Liver (tissue), 9 donors: ENCODE results near the gene SYCE3. TPM values are rescaled to one million over a fixed set of nuclear protein-coding genes. Genes with fewer than 3 reads are reported as not detected.

Experiments used
- DNase-seq: peaks from one replicate; pipeline ENCODE4 v3.0.0-alpha.2; 2017; ENCODE audit warnings: low spot score
- H3K27ac ChIP-seq, 2 donors: one replicate each; pipeline ENCODE4 v1.7.0; 2013; ENCODE audit warnings: inconsistent platforms in 2 of 2, low read length in 2 of 2, control low read depth in 1 of 2, low read depth in 1 of 2, mild to moderate bottlenecking in 1 of 2
- H3K27me3 ChIP-seq, 4 donors: one replicate each; pipeline versions ENCODE4 v1.6.1 to v1.7.0; 2013; ENCODE audit warnings: low read length in 3 of 4, inconsistent platforms in 1 of 4, mild to moderate bottlenecking in 1 of 4, moderate library complexity in 1 of 4; ENCODE audit not compliant: control insufficient read depth in 4 of 4, insufficient read depth in 4 of 4
- H3K36me3 ChIP-seq, 4 donors: one replicate each; pipeline versions ENCODE4 v1.6.1 to v1.7.0; 2013; ENCODE audit warnings: low read length in 3 of 4, mild to moderate bottlenecking in 3 of 4, low read depth in 1 of 4, moderate library complexity in 1 of 4; ENCODE audit not compliant: control insufficient read depth in 4 of 4, insufficient read depth in 3 of 4
- H3K4me1 ChIP-seq, 4 donors: one replicate each; pipeline versions ENCODE4 v1.6.1 to v1.7.0; 2013; ENCODE audit warnings: low read length in 3 of 4, mild to moderate bottlenecking in 3 of 4, moderate library complexity in 1 of 4; ENCODE audit not compliant: control insufficient read depth in 4 of 4, insufficient read depth in 4 of 4
- H3K4me3 ChIP-seq, 3 donors: one replicate each; pipeline versions ENCODE4 v1.6.1 to v1.7.0; 2013; ENCODE audit warnings: low read length in 3 of 3, control low read depth in 1 of 3, low read depth in 1 of 3, mild to moderate bottlenecking in 1 of 3
- H3K9ac ChIP-seq, 2 donors: one replicate each; pipeline ENCODE4 v1.7.0; 2013; ENCODE audit warnings: low read length in 2 of 2, mild to moderate bottlenecking in 2 of 2, moderate library complexity in 2 of 2, control low read depth in 1 of 2, low read depth in 1 of 2
- H3K9me3 ChIP-seq, 4 donors: one replicate each; pipeline versions ENCODE4 v1.6.1 to v1.7.0; 2013; ENCODE audit warnings: low read length in 3 of 4; ENCODE audit not compliant: control insufficient read depth in 4 of 4
- ATF3 ChIP-seq: IDR thresholded peaks from 2 replicates; pipeline ENCODE4 v1.6.1; 2016; ENCODE audit warnings: antibody characterized with exemption
- EGR1 ChIP-seq, 2 donors: IDR thresholded peaks; 2 replicates each; pipeline ENCODE4 v1.6.1; 2016 to 2018; ENCODE audit warnings: antibody characterized with exemption in 2 of 2, low read depth in 2 of 2
- FOXA1 ChIP-seq: IDR thresholded peaks from 2 replicates; pipeline ENCODE4 v1.6.1; 2016; ENCODE audit warnings: antibody characterized with exemption
- FOXA2 ChIP-seq: IDR thresholded peaks from 2 replicates; pipeline ENCODE4 v1.6.1; 2016; ENCODE audit warnings: antibody characterized with exemption
- GABPA ChIP-seq, 2 donors: IDR thresholded peaks in 1 of 2; conservative IDR thresholded peaks in 1 of 2; 2 replicates each; pipeline ENCODE4 v1.6.1; 2016; ENCODE audit warnings: antibody characterized with exemption in 2 of 2, mild to moderate bottlenecking in 1 of 2, moderate library complexity in 1 of 2
- HNF4A ChIP-seq, 2 donors: conservative IDR thresholded peaks; 2 replicates each; pipeline ENCODE4 v1.6.1; 2016; ENCODE audit warnings: antibody characterized with exemption in 2 of 2, mild to moderate bottlenecking in 2 of 2
- JUND ChIP-seq, 2 donors: IDR thresholded peaks; 2 replicates each; pipeline ENCODE4 v1.6.1; 2016; ENCODE audit warnings: antibody characterized with exemption in 2 of 2
- MAX ChIP-seq: IDR thresholded peaks from 2 replicates; pipeline ENCODE4 v1.6.1; 2016; ENCODE audit warnings: antibody characterized with exemption
- NR2F2 ChIP-seq: IDR thresholded peaks from 2 replicates; pipeline ENCODE4 v1.6.1; 2016; ENCODE audit warnings: antibody characterized with exemption
- RAD21 ChIP-seq, 2 donors: IDR thresholded peaks; 2 replicates each; pipeline ENCODE4 v1.6.1; 2016; ENCODE audit warnings: antibody characterized with exemption in 2 of 2, mild to moderate bottlenecking in 2 of 2
- RXRA ChIP-seq, 2 donors: IDR thresholded peaks; 2 replicates each; pipeline ENCODE4 v1.6.1; 2017 to 2018; ENCODE audit warnings: antibody characterized with exemption in 2 of 2, mild to moderate bottlenecking in 1 of 2
- SP1 ChIP-seq: IDR thresholded peaks from 2 replicates; pipeline ENCODE4 v1.6.1; 2018; ENCODE audit warnings: antibody characterized with exemption, mild to moderate bottlenecking
- TAF1 ChIP-seq: conservative IDR thresholded peaks from 2 replicates; pipeline ENCODE4 v1.6.1; 2016; ENCODE audit warnings: antibody characterized with exemption, mild to moderate bottlenecking
- YY1 ChIP-seq: IDR thresholded peaks from 2 replicates; pipeline ENCODE4 v1.6.1; 2016; ENCODE audit warnings: antibody characterized with exemption, mild to moderate bottlenecking
- WGBS: extraction: QIAGEN DNeasy Blood & Tissue Kit; methylation state at CpG from one replicate; pipeline ENCODE4 v1.1.7; 2013; 5-methylcytosine and 5-hydroxymethylcytosine counted together
- polyA plus RNA-seq, 2 donors: library from polyadenylated mRNA; stranded (reverse) in 1 of 2; unstranded in 1 of 2; fragments of 200-250 nt in 1 of 2; fragments of >200 nt in 1 of 2; fragmentation: Nextera tagmentation in 1 of 2; extraction: Ambion mirVana in 1 of 2; gene quantifications; one replicate each; pipeline versions ENCODE4 v1.2.1 to v1.2.3, GENCODE V29; 2013 to 2015
- total RNA-seq, 2 donors: library from RNA; depleted of rRNA; stranded (reverse); fragments of >200 nt; gene quantifications; one replicate each; pipeline ENCODE4 v1.2.3, GENCODE V29; 2014
- TF ChIP-seq, protein P1 (sequence below): IDR thresholded peaks from 2 replicates; pipeline ENCODE4 v1.6.1; 2016; ENCODE audit warnings: antibody characterized with exemption, mild to moderate bottlenecking
- TF ChIP-seq, protein P2 (sequence below): IDR thresholded peaks from 2 replicates; pipeline ENCODE4 v1.6.1; 2016; ENCODE audit warnings: antibody characterized with exemption
- TF ChIP-seq, protein P3 (sequence below): fragments of 150-350 bp; IDR thresholded peaks from 2 replicates; pipeline ENCODE4 v1.5.1; 2017; ENCODE audit warnings: improper control_type of control experiment, low read depth, low read length; ENCODE audit not compliant: missing input control
- donor health status: healthy.
- donor health status: healthy.
- donor health status: healthy.
- donor health status: healthy.
- donor health status: healthy.

SYCE3 gene
- total and polyA plus RNA-seq, 4 donors: 0.45 to 2.2 TPM; not detected in 2

DNA sequence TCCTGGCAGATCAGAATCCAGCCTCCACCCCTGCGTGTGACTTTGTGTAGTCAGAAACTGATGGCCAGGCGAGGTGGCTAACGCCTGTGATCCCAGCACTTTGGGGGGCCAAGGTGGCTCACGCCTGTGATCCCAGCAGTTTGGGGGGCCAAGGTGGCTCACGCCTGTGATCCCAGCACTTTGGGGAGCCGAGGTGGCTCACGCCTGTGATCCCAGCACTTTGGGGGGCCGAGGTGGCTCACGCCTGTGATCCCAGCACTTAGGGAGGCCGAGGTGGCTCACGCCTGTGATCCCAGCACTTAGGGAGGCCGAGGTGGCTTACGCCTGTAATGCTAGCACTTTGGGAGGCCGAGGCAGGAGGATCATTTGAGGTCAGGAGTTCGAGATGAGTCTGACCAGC lies 49.5 kb downstream of the SYCE3 start:
- Histone ChIP-seq H3K4me3 (no peak overlapping the region), H3K36me3 (peaks cover 0 to 11% (median 3%) of the 10 kb centered on the region in 4 donors), H3K9me3 (no peaks in the 10 kb centered on the region), H3K4me1 (peaks cover 7 to 12% (median 12%) of the 10 kb centered on the region in 4 donors), H3K9ac (no peak overlapping the region), H3K27me3 (no peaks in the 10 kb centered on the region), H3K27ac (no peak overlapping the region)
- WGBS: 98% methylated on average over 15 of the region's 15 CpGs
- DNase-seq: no peak
- no peak for TF ChIP-seq GABPA (IDR thresholded peaks at IDR 0.05 in 1 of 2, conservative IDR thresholded peaks at IDR 0.05 in 1 of 2)
- TF ChIP-seq FOXA1: no peak
- TF ChIP-seq YY1: no peak
- TF ChIP-seq, protein P1, sequence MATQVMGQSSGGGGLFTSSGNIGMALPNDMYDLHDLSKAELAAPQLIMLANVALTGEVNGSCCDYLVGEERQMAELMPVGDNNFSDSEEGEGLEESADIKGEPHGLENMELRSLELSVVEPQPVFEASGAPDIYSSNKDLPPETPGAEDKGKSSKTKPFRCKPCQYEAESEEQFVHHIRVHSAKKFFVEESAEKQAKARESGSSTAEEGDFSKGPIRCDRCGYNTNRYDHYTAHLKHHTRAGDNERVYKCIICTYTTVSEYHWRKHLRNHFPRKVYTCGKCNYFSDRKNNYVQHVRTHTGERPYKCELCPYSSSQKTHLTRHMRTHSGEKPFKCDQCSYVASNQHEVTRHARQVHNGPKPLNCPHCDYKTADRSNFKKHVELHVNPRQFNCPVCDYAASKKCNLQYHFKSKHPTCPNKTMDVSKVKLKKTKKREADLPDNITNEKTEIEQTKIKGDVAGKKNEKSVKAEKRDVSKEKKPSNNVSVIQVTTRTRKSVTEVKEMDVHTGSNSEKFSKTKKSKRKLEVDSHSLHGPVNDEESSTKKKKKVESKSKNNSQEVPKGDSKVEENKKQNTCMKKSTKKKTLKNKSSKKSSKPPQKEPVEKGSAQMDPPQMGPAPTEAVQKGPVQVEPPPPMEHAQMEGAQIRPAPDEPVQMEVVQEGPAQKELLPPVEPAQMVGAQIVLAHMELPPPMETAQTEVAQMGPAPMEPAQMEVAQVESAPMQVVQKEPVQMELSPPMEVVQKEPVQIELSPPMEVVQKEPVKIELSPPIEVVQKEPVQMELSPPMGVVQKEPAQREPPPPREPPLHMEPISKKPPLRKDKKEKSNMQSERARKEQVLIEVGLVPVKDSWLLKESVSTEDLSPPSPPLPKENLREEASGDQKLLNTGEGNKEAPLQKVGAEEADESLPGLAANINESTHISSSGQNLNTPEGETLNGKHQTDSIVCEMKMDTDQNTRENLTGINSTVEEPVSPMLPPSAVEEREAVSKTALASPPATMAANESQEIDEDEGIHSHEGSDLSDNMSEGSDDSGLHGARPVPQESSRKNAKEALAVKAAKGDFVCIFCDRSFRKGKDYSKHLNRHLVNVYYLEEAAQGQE: no peak
- TF ChIP-seq, protein P2, sequence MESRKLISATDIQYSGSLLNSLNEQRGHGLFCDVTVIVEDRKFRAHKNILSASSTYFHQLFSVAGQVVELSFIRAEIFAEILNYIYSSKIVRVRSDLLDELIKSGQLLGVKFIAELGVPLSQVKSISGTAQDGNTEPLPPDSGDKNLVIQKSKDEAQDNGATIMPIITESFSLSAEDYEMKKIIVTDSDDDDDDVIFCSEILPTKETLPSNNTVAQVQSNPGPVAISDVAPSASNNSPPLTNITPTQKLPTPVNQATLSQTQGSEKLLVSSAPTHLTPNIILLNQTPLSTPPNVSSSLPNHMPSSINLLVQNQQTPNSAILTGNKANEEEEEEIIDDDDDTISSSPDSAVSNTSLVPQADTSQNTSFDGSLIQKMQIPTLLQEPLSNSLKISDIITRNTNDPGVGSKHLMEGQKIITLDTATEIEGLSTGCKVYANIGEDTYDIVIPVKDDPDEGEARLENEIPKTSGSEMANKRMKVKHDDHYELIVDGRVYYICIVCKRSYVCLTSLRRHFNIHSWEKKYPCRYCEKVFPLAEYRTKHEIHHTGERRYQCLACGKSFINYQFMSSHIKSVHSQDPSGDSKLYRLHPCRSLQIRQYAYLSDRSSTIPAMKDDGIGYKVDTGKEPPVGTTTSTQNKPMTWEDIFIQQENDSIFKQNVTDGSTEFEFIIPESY: no peak
- TF ChIP-seq MAX: no peak
- no peak for TF ChIP-seq NR2F2
- no peak for TF ChIP-seq ATF3
- no peak for TF ChIP-seq RXRA (IDR thresholded peaks at IDR 0.05)
- TF ChIP-seq FOXA2: no peak
- no peak for TF ChIP-seq JUND (IDR thresholded peaks at IDR 0.05)
- TF ChIP-seq HNF4A (conservative IDR thresholded peaks at IDR 0.05): no peak
- TF ChIP-seq, protein P3, sequence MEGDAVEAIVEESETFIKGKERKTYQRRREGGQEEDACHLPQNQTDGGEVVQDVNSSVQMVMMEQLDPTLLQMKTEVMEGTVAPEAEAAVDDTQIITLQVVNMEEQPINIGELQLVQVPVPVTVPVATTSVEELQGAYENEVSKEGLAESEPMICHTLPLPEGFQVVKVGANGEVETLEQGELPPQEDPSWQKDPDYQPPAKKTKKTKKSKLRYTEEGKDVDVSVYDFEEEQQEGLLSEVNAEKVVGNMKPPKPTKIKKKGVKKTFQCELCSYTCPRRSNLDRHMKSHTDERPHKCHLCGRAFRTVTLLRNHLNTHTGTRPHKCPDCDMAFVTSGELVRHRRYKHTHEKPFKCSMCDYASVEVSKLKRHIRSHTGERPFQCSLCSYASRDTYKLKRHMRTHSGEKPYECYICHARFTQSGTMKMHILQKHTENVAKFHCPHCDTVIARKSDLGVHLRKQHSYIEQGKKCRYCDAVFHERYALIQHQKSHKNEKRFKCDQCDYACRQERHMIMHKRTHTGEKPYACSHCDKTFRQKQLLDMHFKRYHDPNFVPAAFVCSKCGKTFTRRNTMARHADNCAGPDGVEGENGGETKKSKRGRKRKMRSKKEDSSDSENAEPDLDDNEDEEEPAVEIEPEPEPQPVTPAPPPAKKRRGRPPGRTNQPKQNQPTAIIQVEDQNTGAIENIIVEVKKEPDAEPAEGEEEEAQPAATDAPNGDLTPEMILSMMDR: no peak
- TF ChIP-seq TAF1: no peak
- TF ChIP-seq EGR1 (IDR thresholded peaks at IDR 0.05; ENCODE audit: low read depth in 2 of 2): no peak

- no peaks in the 10 kb centered on the region for H3K9me3 ChIP-seq
- 23% methylated on average over 3 of the region's 3 CpGs for WGBS
- no peak for TF ChIP-seq MAX
- TF ChIP-seq GABPA (IDR thresholded peaks at IDR 0.05 in 1 of 2, conservative IDR thresholded peaks at IDR 0.05 in 1 of 2): no peak
- TF ChIP-seq, protein P1: no peak
- no peak for TF ChIP-seq SP1
- TF ChIP-seq RXRA (IDR thresholded peaks at IDR 0.05): no peak
- no peak for TF ChIP-seq FOXA2
- TF ChIP-seq HNF4A (conservative IDR thresholded peaks at IDR 0.05): no peak
- TF ChIP-seq RAD21 (IDR thresholded peaks at IDR 0.05): no peak
- no peak for TF ChIP-seq YY1
- no peak for TF ChIP-seq JUND (IDR thresholded peaks at IDR 0.05)
- TF ChIP-seq, protein P2: no peak
- no peak for TF ChIP-seq FOXA1
These were observed 53.8 kb downstream of the SYCE3 start for GRCh38 chr22:50508897-50509296.

More at GRCh38 chr22:50508897-50509296, 53.8 kb downstream of the SYCE3 start:
- H3K27ac ChIP-seq: peak overlapping the region; percentile 86 to 90
- H3K27me3 ChIP-seq: no peaks in the 10 kb centered on the region
- H3K9ac ChIP-seq: peak overlapping the region; percentile 39 to 86
- H3K4me3 ChIP-seq: peak overlapping the region; percentile 67 to 97 (median 67)
- H3K36me3 ChIP-seq: peaks cover 0 to 7% (median 2%) of the 10 kb centered on the region in 4 donors
- DNase-seq: no peak
- peaks cover 11 to 27% (median 24%) of the 10 kb centered on the region in 4 donors for H3K4me1 ChIP-seq
